HG02973 (cell line): ENCODE data around the gene ACTL7A.
"Not testable (repeated sequence)": the region's sequence is repeated elsewhere in the genome, so short reads cannot be mapped to it uniquely, and the experiment has no call there.

ENCODE experiments used
- ATAC-seq: cut with Tn5 transposase; IDR thresholded peaks from one replicate; pipeline ENCODE4 v1.9.1; 2021; ENCODE audit warnings: moderate library complexity; ENCODE audit not compliant: unreplicated experiment

The ACTL7A gene

GRCh38 chr9:108861997-108862396, at the start of gene ACTL7A:
TSS of gene ACTL7A (plus strand) at chr9:108862266. CDS start at chr9:108862323, 57 bp downstream.
- no peak for ATAC-seq

GRCh38 chr9:108812396-108813025, 49.6 kb upstream of the ACTL7A start:
- no peak for ATAC-seq

GRCh38 chr9:108813951-108814601, 48.0 kb upstream of the ACTL7A start:
- no peak for ATAC-seq

- ATAC-seq = no peak
These were observed 46.9 kb upstream of the ACTL7A start for GRCh38 chr9:108815156-108815555.

- ATAC-seq = no peak
These were observed 46.0 kb upstream of the ACTL7A start for GRCh38 chr9:108816037-108816436.

- ATAC-seq = no peak
These were observed 38.2 kb upstream of the ACTL7A start for GRCh38 chr9:108823829-108824228.

- ATAC-seq = no peak
These were observed 31.8 kb upstream of the ACTL7A start for GRCh38 chr9:108830272-108830671.

GRCh38 chr9:108831496-108832178, 30.4 kb upstream of the ACTL7A start:
- no peak for ATAC-seq

- no peak for ATAC-seq
These were observed 29.9 kb upstream of the ACTL7A start for GRCh38 chr9:108832179-108832500.

- no peak for ATAC-seq
These were observed 27.0 kb upstream of the ACTL7A start for GRCh38 chr9:108834959-108835665.

GRCh38 chr9:108835831-108836230, 26.2 kb upstream of the ACTL7A start:
- no peak for ATAC-seq

- ATAC-seq = no peak
These were observed 25.7 kb upstream of the ACTL7A start for GRCh38 chr9:108836319-108836718.

GRCh38 chr9:108836781-108837180, 25.3 kb upstream of the ACTL7A start:
- ATAC-seq = no peak

GRCh38 chr9:108837530-108837929, 24.5 kb upstream of the ACTL7A start:
- ATAC-seq = no peak

- no peak for ATAC-seq
These were observed 24.0 kb upstream of the ACTL7A start for GRCh38 chr9:108838017-108838416.

- not testable (repeated sequence) for ATAC-seq
These were observed 22.5 kb upstream of the ACTL7A start for GRCh38 chr9:108839561-108839960.

- peak; percentile 53 for ATAC-seq
These were observed 19.3 kb upstream of the ACTL7A start for GRCh38 chr9:108842610-108843295.

- ATAC-seq = no peak
These were observed 17.7 kb upstream of the ACTL7A start for GRCh38 chr9:108844391-108844790.

GRCh38 chr9:108844856-108845255, 17.2 kb upstream of the ACTL7A start:
- ATAC-seq = no peak

- no peak for ATAC-seq
These were observed 16.6 kb upstream of the ACTL7A start for GRCh38 chr9:108845507-108845906.

GRCh38 chr9:108845947-108846346, 16.1 kb upstream of the ACTL7A start:
- no peak for ATAC-seq
